IPS-18a (cell line): ENCODE data around the gene ZNF420.

ENCODE experiments used
- H3K27ac ChIP-seq: one replicate; pipeline ENCODE4 v1.5.1; 2013; ENCODE audit warnings: low read length
- H3K27me3 ChIP-seq: one replicate; pipeline ENCODE4 v1.6.1; 2013; ENCODE audit warnings: mild to moderate bottlenecking, low read length; ENCODE audit not compliant: control insufficient read depth, insufficient read depth
- H3K36me3 ChIP-seq: one replicate; pipeline ENCODE4 v1.6.1; 2013; ENCODE audit warnings: low read depth, low read length; ENCODE audit not compliant: control insufficient read depth
- H3K4me1 ChIP-seq: one replicate; pipeline ENCODE4 v1.6.1; 2013; ENCODE audit warnings: low read depth, low read length; ENCODE audit not compliant: control insufficient read depth
- H3K4me3 ChIP-seq: one replicate; pipeline ENCODE4 v1.5.1; 2013; ENCODE audit warnings: low read length
- H3K9ac ChIP-seq: one replicate; pipeline ENCODE4 v1.6.1; 2013; ENCODE audit warnings: mild to moderate bottlenecking, low read length, moderate library complexity
- H3K9me3 ChIP-seq: one replicate; pipeline ENCODE4 v1.6.1; 2013; ENCODE audit warnings: low read depth, low read length; ENCODE audit not compliant: control insufficient read depth

Gene ZNF420

GRCh38 chr19:37160153-37160552, 81.9 kb downstream of the ZNF420 start:
- H3K4me1 ChIP-seq = no peaks in the 10 kb centered on the region
- H3K27ac ChIP-seq = no peak overlapping the region
- H3K27me3 ChIP-seq = no peaks in the 10 kb centered on the region
- no peak overlapping the region for H3K4me3 ChIP-seq
- H3K36me3 ChIP-seq = peaks cover 6% of the 10 kb centered on the region
- no peak overlapping the region for H3K9ac ChIP-seq
- H3K9me3 ChIP-seq = peaks cover 77% of the 10 kb centered on the region

GRCh38 chr19:37165635-37166034, 87.4 kb downstream of the ZNF420 start:
- H3K27ac ChIP-seq = no peak overlapping the region
- H3K4me3 ChIP-seq = no peak overlapping the region
- H3K9me3 ChIP-seq = peaks cover 48% of the 10 kb centered on the region
- no peaks in the 10 kb centered on the region for H3K4me1 ChIP-seq
- peaks cover 14% of the 10 kb centered on the region for H3K36me3 ChIP-seq
- H3K9ac ChIP-seq = no peak overlapping the region
- no peaks in the 10 kb centered on the region for H3K27me3 ChIP-seq

GRCh38 chr19:37172368-37173366, 94.4 kb downstream of the ZNF420 start, which contains the start of gene ZNF585A:
Gene ZNF585A (minus strand): TSS chr19:37172695. CDS start chr19:37169910, 2,785 bp downstream.
- peaks cover 34% of the 10 kb centered on the region for H3K9me3 ChIP-seq
- peak within 1 kb of the TSS; percentile 90 for H3K4me3 ChIP-seq
- H3K27ac ChIP-seq = no peak within 1 kb of the TSS
- H3K36me3 ChIP-seq = peaks cover 14% of the 10 kb centered on the region
- H3K27me3 ChIP-seq = no peaks in the 10 kb centered on the region
- peak within 1 kb of the TSS; percentile 43 for H3K9ac ChIP-seq
- H3K4me1 ChIP-seq = peaks cover 3% of the 10 kb centered on the region
